H1 (cell line): ENCODE measurements around the gene CUX1. TPM values are rescaled to one million over a fixed set of nuclear protein-coding genes. Genes with fewer than 3 reads are reported as not detected.

Experiments used
- CTCF ChIA-PET: fragments of 300-600 bp; sonication (Branson Sonifier 250); formaldehyde crosslinking; loops from one replicate; lab custom pipeline; 2021; ENCODE audit not compliant: partially characterized antibody; lab: Charles Lee
- POLR2A ChIA-PET: fragments of 300-600 bp; sonication (Branson Sonifier 250); formaldehyde crosslinking; loops from one replicate; lab custom pipeline; 2021; ENCODE audit warnings: inconsistent platforms; ENCODE audit not compliant: partially characterized antibody; lab: Charles Lee
- DNase-seq, 2 experiments: peaks; one replicate each; pipeline versions ENCODE4 v3.0.0 to v3.0.0-alpha.2; 2010 to 2022; ENCODE audit warnings: low spot score in 2 of 2, low read depth in 1 of 2, mixed read lengths in 1 of 2
- FAIRE-seq: peaks from 2 replicates; lab custom pipeline; 2011; peaks lifted over from hg19 to GRCh38; lab: Jason Lieb, UNC
- H2AFZ ChIP-seq: 2 replicates; pipeline ENCODE4 v1.8.1; 2012; ENCODE audit warnings: low read length, inconsistent platforms
- H2AK5ac ChIP-seq: 2 replicates; pipeline ENCODE4 v1.6.1; 2013; ENCODE audit warnings: low read depth, low read length
- H2BK120ac ChIP-seq: replicated peaks from 2 replicates; pipeline ENCODE3; 2013; ENCODE audit warnings: low read depth, low read length, inconsistent platforms
- H2BK12ac ChIP-seq: 2 replicates; pipeline ENCODE4 v1.6.1; 2013; ENCODE audit warnings: low read depth, low read length
- H2BK15ac ChIP-seq: 2 replicates; pipeline ENCODE4 v1.6.1; 2013; ENCODE audit warnings: low read length
- H2BK20ac ChIP-seq: 2 replicates; pipeline ENCODE4 v1.6.1; 2013; ENCODE audit warnings: low read length
- H2BK5ac ChIP-seq: 2 replicates; pipeline ENCODE4 v1.6.1; 2013; ENCODE audit warnings: low read depth, low read length
- H3K14ac ChIP-seq: 2 replicates; pipeline ENCODE4 v1.6.1; 2013; ENCODE audit warnings: inconsistent platforms; ENCODE audit not compliant: insufficient read length
- H3K18ac ChIP-seq: 2 replicates; pipeline ENCODE4 v1.6.1; 2013; ENCODE audit warnings: low read length; ENCODE audit errors: extremely low read depth
- H3K23ac ChIP-seq: 2 replicates; pipeline ENCODE4 v1.6.1; 2013; ENCODE audit warnings: inconsistent platforms; ENCODE audit not compliant: insufficient read length
- H3K23me2 ChIP-seq: 2 replicates; pipeline ENCODE4 v1.6.1; 2013; ENCODE audit warnings: low read depth, low read length
- H3K27ac ChIP-seq: 2 replicates; pipeline ENCODE4 v1.6.1; 2011; ENCODE audit warnings: low read depth, low read length, inconsistent platforms
- H3K27me3 ChIP-seq, 4 experiments: replicated peaks in 1 of 4; 1 replicate in 1 of 4; 2 replicates in 3 of 4; pipeline versions ENCODE4 v1.6.1 to v1.8.1; 2011 to 2013; ENCODE audit warnings: low read length in 3 of 4, mild to moderate bottlenecking in 3 of 4, inconsistent platforms in 2 of 4, mixed read lengths in 2 of 4, moderate library complexity in 1 of 4; ENCODE audit not compliant: control insufficient read depth in 3 of 4, insufficient read depth in 3 of 4; ENCODE audit errors: extremely low read depth in 1 of 4
- H3K36me3 ChIP-seq, 4 experiments: 2 replicates each; pipeline versions ENCODE4 v1.6.1 to v1.8.1; 2011 to 2013; ENCODE audit warnings: mild to moderate bottlenecking in 4 of 4, low read length in 3 of 4, moderate library complexity in 2 of 4, control low read depth in 1 of 4, inconsistent platforms in 1 of 4; ENCODE audit not compliant: insufficient read depth in 4 of 4, control insufficient read depth in 2 of 4
- H3K4ac ChIP-seq: replicated peaks from 2 replicates; pipeline ENCODE3; 2013; ENCODE audit warnings: low read length, low read depth, mixed read lengths, inconsistent platforms; ENCODE audit not compliant: insufficient read length
- H3K4me1 ChIP-seq, 4 experiments: replicated peaks in 1 of 4; 1 replicate in 1 of 4; 2 replicates in 3 of 4; pipeline versions ENCODE4 v1.6.1 to v1.8.1; 2011 to 2013; ENCODE audit warnings: low read length in 3 of 4, inconsistent platforms in 2 of 4, mixed read lengths in 1 of 4; ENCODE audit not compliant: insufficient read depth in 4 of 4, control insufficient read depth in 3 of 4
- H3K4me2 ChIP-seq, 2 experiments: 2 replicates each; pipeline versions ENCODE4 v1.6.1 to v1.8.1; 2011 to 2013; ENCODE audit warnings: low read depth in 2 of 2, low read length in 2 of 2, control low read depth in 1 of 2, inconsistent platforms in 1 of 2, mild to moderate bottlenecking in 1 of 2; ENCODE audit not compliant: insufficient read depth in 1 of 2
- H3K4me3 ChIP-seq, 4 experiments: fragments of 200-600, 300-600 bp in 1 of 4; sonication (generic), shearing (Covaris generic), sonication (Bioruptor Twin) in 1 of 4; 2 replicates each; pipeline versions ENCODE4 v1.5.1 to v1.8.1; 2011 to 2016; ENCODE audit warnings: low read length in 4 of 4, low read depth in 3 of 4, control low read depth in 2 of 4, inconsistent platforms in 2 of 4, mild to moderate bottlenecking in 2 of 4, mixed read lengths in 1 of 4, moderate library complexity in 1 of 4; ENCODE audit not compliant: insufficient read depth in 2 of 4; ENCODE audit errors: extremely low read depth in 1 of 4
- H3K56ac ChIP-seq: replicated peaks from 2 replicates; pipeline ENCODE3; 2013; ENCODE audit warnings: low read depth, mild to moderate bottlenecking, mixed read lengths, low read length, inconsistent platforms; ENCODE audit not compliant: insufficient read length
- H3K79me1 ChIP-seq: 2 replicates; pipeline ENCODE4 v1.6.1; 2013; ENCODE audit warnings: low read depth, low read length, control low read depth
- H3K79me2 ChIP-seq, 2 experiments: 2 replicates each; pipeline versions ENCODE4 v1.6.1 to v1.8.1; 2012 to 2013; ENCODE audit warnings: low read length in 2 of 2, mild to moderate bottlenecking in 2 of 2, inconsistent platforms in 1 of 2; ENCODE audit not compliant: insufficient read depth in 2 of 2, control insufficient read depth in 1 of 2
- H3K9ac ChIP-seq, 4 experiments: replicated peaks in 1 of 4; 1 replicate in 1 of 4; 2 replicates in 3 of 4; pipeline versions ENCODE4 v1.6.1 to v1.8.1; 2011 to 2013; ENCODE audit warnings: low read depth in 3 of 4, low read length in 3 of 4, control low read depth in 2 of 4, mild to moderate bottlenecking in 2 of 4, moderate library complexity in 2 of 4, inconsistent platforms in 1 of 4; ENCODE audit errors: extremely low read depth in 1 of 4
- H3K9me3 ChIP-seq, 2 experiments: 2 replicates each; pipeline versions ENCODE4 v1.6.1 to v1.8.1; 2012 to 2013; ENCODE audit warnings: mild to moderate bottlenecking in 2 of 2, moderate library complexity in 2 of 2, control low read depth in 1 of 2, inconsistent platforms in 1 of 2, low read depth in 1 of 2, low read length in 1 of 2, mixed read lengths in 1 of 2; ENCODE audit not compliant: insufficient read depth in 2 of 2
- H4K20me1 ChIP-seq, 2 experiments: replicated peaks in 1 of 2; 2 replicates each; pipeline versions ENCODE3 to v1.8.1; 2011 to 2013; ENCODE audit warnings: inconsistent platforms in 2 of 2, low read length in 2 of 2, mild to moderate bottlenecking in 1 of 2; ENCODE audit not compliant: insufficient read depth in 2 of 2, control insufficient read depth in 1 of 2
- H4K5ac ChIP-seq: 2 replicates; pipeline ENCODE4 v1.6.1; 2013; ENCODE audit warnings: low read length, low read depth, mixed read lengths, inconsistent platforms; ENCODE audit not compliant: insufficient read length
- H4K8ac ChIP-seq: 2 replicates; pipeline ENCODE4 v1.8.0; 2013; ENCODE audit warnings: mild to moderate bottlenecking, moderate library complexity, low read length, inconsistent platforms; ENCODE audit not compliant: insufficient read depth; ENCODE audit errors: extremely low read depth
- H4K91ac ChIP-seq: replicated peaks from 2 replicates; pipeline ENCODE3; 2013; ENCODE audit warnings: low read length, mixed read lengths, inconsistent platforms; ENCODE audit not compliant: insufficient read length
- JUN ChIP-seq: IDR thresholded peaks from 2 replicates; pipeline ENCODE4 v1.6.1; 2011; ENCODE audit warnings: low read depth, mild to moderate bottlenecking, improper control_type of control experiment, low read length
- KDM4A ChIP-seq: IDR thresholded peaks from one replicate; pipeline ENCODE4 v1.7.1; 2012; ENCODE audit warnings: low read depth, mild to moderate bottlenecking, moderate library complexity, low read length, inconsistent platforms; ENCODE audit not compliant: severe bottlenecking
- MAFK ChIP-seq: IDR thresholded peaks from 2 replicates; pipeline ENCODE4 v1.6.1; 2012; ENCODE audit warnings: low read depth, mild to moderate bottlenecking, improper control_type of control experiment, low read length
- RAD21 ChIP-seq, 2 experiments: IDR thresholded peaks in 1 of 2; conservative IDR thresholded peaks in 1 of 2; 2 replicates each; pipeline ENCODE4 v1.6.1; 2011; ENCODE audit warnings: low read depth in 2 of 2, low read length in 2 of 2, improper control_type of control experiment in 1 of 2, inconsistent platforms in 1 of 2, mild to moderate bottlenecking in 1 of 2, moderate library complexity in 1 of 2
- SAP30 ChIP-seq: fragments of 300-600 bp; sonication (generic); IDR thresholded peaks from 2 replicates; pipeline ENCODE4 v1.7.1; 2012; ENCODE audit warnings: low read length, moderate library complexity, mild to moderate bottlenecking, inconsistent platforms; ENCODE audit not compliant: insufficient read depth, insufficient replicate concordance
- SP2 ChIP-seq: IDR thresholded peaks from 2 replicates; pipeline ENCODE4 v1.6.1; 2012; ENCODE audit warnings: mild to moderate bottlenecking, low read length, inconsistent platforms
- SP4 ChIP-seq: IDR thresholded peaks from 2 replicates; pipeline ENCODE4 v1.6.1; 2012; ENCODE audit warnings: low read length, inconsistent platforms
- SRF ChIP-seq: IDR thresholded peaks from 2 replicates; pipeline ENCODE4 v1.6.1; 2011; ENCODE audit warnings: mild to moderate bottlenecking, low read depth, low read length, moderate library complexity
- TAF7 ChIP-seq: optimal IDR thresholded peaks from 2 replicates; pipeline ENCODE3; 2011; ENCODE audit warnings: low read depth, mild to moderate bottlenecking, inconsistent platforms, low read length, moderate library complexity, borderline replicate concordance
- TBP ChIP-seq: IDR thresholded peaks from 2 replicates; pipeline ENCODE4 v1.6.1; 2011; ENCODE audit warnings: low read depth, low read length, improper control_type of control experiment
- TEAD4 ChIP-seq: IDR thresholded peaks from 2 replicates; pipeline ENCODE4 v1.6.1; 2012; ENCODE audit warnings: low read depth, low read length, inconsistent platforms, mixed read lengths
- USF2 ChIP-seq: IDR thresholded peaks from 2 replicates; pipeline ENCODE4 v1.6.1; 2011; ENCODE audit warnings: low read length, improper control_type of control experiment
- WGBS, 2 experiments: shearing (Covaris generic) in 1 of 2; methylation state at CpG; one replicate each; pipeline versions ENCODE4 v1.1.6 to v1.1.7; 2013 to 2015; ENCODE audit warnings: low lambda C conversion rate in 2 of 2, mixed read lengths in 2 of 2, inconsistent platforms in 1 of 2, low coverage in 1 of 2, missing lambda C conversion rate in 1 of 2; ENCODE audit not compliant: insufficient replicate concordance in 2 of 2, insufficient coverage in 1 of 2, insufficient read length in 1 of 2; ENCODE audit errors: extremely low coverage in 1 of 2, missing lambda C conversion rate in 1 of 2; 5-methylcytosine and 5-hydroxymethylcytosine counted together
- polyA plus RNA-seq, 7 experiments: library from polyadenylated mRNA; depleted of rRNA in 3 of 7; stranded (reverse) in 5 of 7; unstranded in 2 of 7; fragments of >200 nt in 5 of 7; fragments of 200-250 nt in 2 of 7; gene quantifications; 1 replicate in 5 of 7; 2 replicates in 1 of 7; 4 replicates in 1 of 7; pipeline versions ENCODE4 v1.2.1 to v1.2.3, GENCODE V29; 2011 to 2013; ENCODE audit warnings: missing spikeins in 2 of 7, mixed read lengths in 2 of 7
- total RNA-seq: library from RNA; stranded (reverse); fragmentation: NEBNext Ultra II Directional; extraction: Animal tissue kit (Norgen Biotek cat#: 25700); gene quantifications from 2 replicates; pipeline ENCODE4 v1.2.1, GENCODE V29; 2021

CUX1 gene
- total and polyA plus RNA-seq, 2 of the 8 experiments (the other 6 are each of a cell fraction or from before 2014, with no cell fraction given) = 21.6 to 65.9 TPM

GRCh38 chr7:102005933-102006480 is 188.6 kb downstream of the CUX1 start:
- Histone ChIP-seq H3K27ac (no peak overlapping the region), H2BK5ac (no peak overlapping the region), H2AK5ac (no peak overlapping the region), H3K4me1 (0 out of 7 replicates have a peak, but pooled peaks cover 0 to 3% (median 0%) of the 10 kb centered on the region in 4 experiments), H2BK15ac (no peak overlapping the region), H3K4me3 (no peak overlapping the region), H2BK120ac (no peak overlapping the region), H3K56ac (no peak overlapping the region), H4K20me1 (peaks cover 5 to 6% of the 10 kb centered on the region in 2 experiments), H2AFZ (no peak overlapping the region), H3K14ac (no peak overlapping the region), H4K91ac (no peak overlapping the region), H3K23me2 (no peaks in the 10 kb centered on the region), H4K5ac (no peak overlapping the region), H2BK20ac (no peak overlapping the region), H3K9me3 (no peaks in the 10 kb centered on the region), H3K4ac (no peak overlapping the region), H3K4me2 (no peak overlapping the region), H3K27me3 (no peaks in the 10 kb centered on the region), H3K79me1 (no peaks in the 10 kb centered on the region; the same call in 1 of the 2 replicates), H3K36me3 (no peaks in the 10 kb centered on the region; a peak in 1 of 8 replicates), H3K23ac (no peak overlapping the region), H3K9ac (no peak overlapping the region), H3K79me2 (peaks cover 0 to 17% of the 10 kb centered on the region in 2 experiments; a peak in 3 of 4 replicates), H3K18ac (no peak overlapping the region), H4K8ac (no peak overlapping the region), H2BK12ac (no peak overlapping the region)
- CTCF ChIA-PET = no interaction called here
- TF ChIP-seq MAFK (no peak), TBP (no peak), SP4 (no peak), RAD21 (IDR thresholded peaks at IDR 0.05 in 1 of 2, conservative IDR thresholded peaks at IDR 0.05 in 1 of 2; ENCODE audit: low read depth in 2 of 2, low read length in 2 of 2) (no peak), KDM4A (no peak), TAF7 (no peak), TEAD4 (no peak), USF2 (no peak), SP2 (no peak), JUN (no peak), SRF (no peak), SAP30 (no peak)
- POLR2A ChIA-PET = no interaction called here
- no peak for FAIRE-seq
- no peak for DNase-seq
- WGBS, 2 experiments = 89% methylated on average over 23 of the region's 23 CpGs; no CpG with 5 or more reads in 1 of the 2 experiments
